Esophagus (tissue), 2 donors: Measurements from ENCODE around the gene EHBP1. TPM values are rescaled to one million over a fixed set of nuclear protein-coding genes. Genes with fewer than 3 reads are reported as not detected.

Experiments used
- H3K27ac ChIP-seq, 2 donors: one replicate each; pipeline ENCODE4 v1.5.1; 2013; ENCODE audit warnings: low read depth in 2 of 2, mild to moderate bottlenecking in 2 of 2, inconsistent platforms in 1 of 2, low read length in 1 of 2, moderate library complexity in 1 of 2
- H3K27me3 ChIP-seq, 2 donors: one replicate each; pipeline ENCODE4 v1.6.1; 2013; ENCODE audit warnings: low read length in 2 of 2, control low read depth in 1 of 2, mild to moderate bottlenecking in 1 of 2; ENCODE audit not compliant: insufficient read depth in 2 of 2, control insufficient read depth in 1 of 2
- H3K36me3 ChIP-seq, 2 donors: one replicate each; pipeline ENCODE4 v1.6.1; 2013; ENCODE audit warnings: low read length in 1 of 2; ENCODE audit not compliant: control insufficient read depth in 2 of 2, insufficient read depth in 2 of 2
- H3K4me1 ChIP-seq, 2 donors: one replicate each; pipeline ENCODE4 v1.6.1; 2013; ENCODE audit warnings: low read length in 1 of 2; ENCODE audit not compliant: control insufficient read depth in 2 of 2, insufficient read depth in 2 of 2
- H3K4me3 ChIP-seq, 2 donors: one replicate each; pipeline ENCODE4 v1.5.1; 2013; ENCODE audit warnings: low read length in 2 of 2, mild to moderate bottlenecking in 2 of 2, low read depth in 1 of 2, moderate library complexity in 1 of 2
- H3K9me3 ChIP-seq, 2 donors: one replicate each; pipeline ENCODE4 v1.6.1; 2013; ENCODE audit warnings: mild to moderate bottlenecking in 2 of 2, low read depth in 1 of 2, low read length in 1 of 2, moderate library complexity in 1 of 2; ENCODE audit not compliant: control insufficient read depth in 2 of 2, insufficient read depth in 1 of 2
- WGBS, 2 donors: extraction: QIAGEN DNeasy Blood & Tissue Kit; methylation state at CpG; one replicate each; pipeline ENCODE4 v1.1.7; 2013; 5-methylcytosine and 5-hydroxymethylcytosine counted together
- polyA plus RNA-seq, 2 donors: library from polyadenylated mRNA; stranded (reverse); fragments of 200-250 nt; gene quantifications; one replicate each; pipeline ENCODE4 v1.2.3, GENCODE V29; 2013
- donor health status: healthy with polysubstance abuse.
- donor health status: Bipolar disorder and iron deficiency.

The EHBP1 gene
- polyA plus RNA-seq, 2 donors, result 14.1 to 28.9 TPM

DNA sequence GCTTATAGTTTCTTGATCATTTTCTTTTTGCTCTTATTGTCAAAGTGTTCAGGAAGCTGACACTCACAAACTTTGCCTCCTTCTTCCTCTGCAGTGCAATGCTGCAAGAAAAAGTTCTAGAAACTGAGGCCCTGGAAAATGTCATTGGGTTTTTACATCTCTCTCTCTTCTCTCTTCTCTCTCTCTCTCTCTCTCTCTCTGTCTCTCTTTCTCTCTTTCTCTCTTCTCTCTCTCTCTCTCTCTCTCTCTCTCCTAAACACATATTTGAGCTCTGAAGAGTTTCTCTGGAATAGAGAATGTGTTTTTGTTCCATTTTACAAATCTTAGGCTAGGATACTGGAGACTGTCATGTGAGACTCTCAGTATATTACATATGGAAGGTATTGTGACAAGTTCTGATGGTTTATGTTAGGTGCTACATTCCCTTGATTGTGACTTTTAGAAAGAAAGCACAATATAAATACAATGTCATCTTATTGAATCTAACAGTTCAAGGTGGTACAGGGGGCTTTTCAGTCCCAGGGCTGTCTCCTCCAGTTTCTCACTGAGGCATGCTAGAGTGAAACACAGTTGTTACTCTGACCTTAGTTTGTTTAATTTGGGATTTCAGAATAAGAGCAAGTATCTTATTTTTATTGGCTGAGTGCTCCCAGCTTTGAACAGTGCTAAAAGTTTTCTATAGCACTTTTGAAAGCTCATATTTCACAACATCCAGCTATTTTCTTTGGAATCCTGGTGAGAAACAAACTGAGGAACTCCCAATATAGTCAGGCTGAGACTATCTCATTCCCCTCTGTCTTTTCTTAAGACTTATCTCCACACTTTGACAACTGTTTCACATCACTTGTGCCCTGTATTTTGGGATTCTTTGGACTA is 41.4 kb upstream of the EHBP1 start:
- Histone ChIP-seq H3K4me3 (no peak overlapping the region), H3K9me3 (no peaks in the 10 kb centered on the region), H3K4me1 (peaks cover 0 to 7% of the 10 kb centered on the region in 2 donors), H3K27me3 (no peaks in the 10 kb centered on the region), H3K27ac (peak overlapping the region in 1 of 2 donors; percentile 75), H3K36me3 (no peaks in the 10 kb centered on the region)

DNA sequence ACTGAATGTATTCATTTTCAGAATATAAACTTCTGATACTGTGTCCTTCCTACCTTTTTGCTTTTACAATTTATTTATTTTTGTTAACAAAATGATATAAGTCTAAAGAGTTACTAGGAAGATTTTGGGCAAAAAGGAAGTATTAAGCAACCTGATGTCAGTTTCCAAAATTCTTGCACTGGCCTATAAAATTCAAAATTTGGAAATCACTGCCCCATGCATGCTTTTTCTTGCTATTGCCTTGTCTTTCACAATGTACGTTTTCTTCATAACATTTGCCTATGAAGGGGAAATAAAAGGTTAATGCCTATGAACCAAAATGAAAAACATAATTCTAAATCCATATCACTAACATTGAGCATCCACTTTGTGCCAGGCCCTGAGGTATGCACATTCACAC is 40.1 kb upstream of the EHBP1 start:
- no peak overlapping the region for H3K27ac ChIP-seq
- WGBS, 2 donors, result 52 to 63% methylated on average over 1 of the region's 1 CpG

DNA sequence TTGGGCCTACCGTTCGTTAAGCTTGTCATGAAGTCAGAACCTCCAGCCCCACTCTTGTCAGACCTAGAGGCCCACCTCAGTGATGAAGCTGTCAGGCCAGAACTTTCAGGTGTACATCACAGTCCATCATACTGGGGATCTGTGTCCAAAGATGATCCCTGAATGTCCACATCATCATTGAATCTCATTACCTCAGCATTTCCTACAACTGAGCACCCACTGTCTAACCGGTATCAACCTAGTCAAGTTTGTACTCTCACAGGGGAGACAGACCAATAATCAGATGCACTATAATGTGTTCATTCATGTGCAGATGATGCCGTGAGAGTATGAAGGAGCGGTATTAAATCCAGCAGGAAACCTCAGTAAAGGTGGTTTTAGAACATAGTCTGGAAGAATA is 36.3 kb upstream of the EHBP1 start:
- H3K36me3 ChIP-seq, result no peaks in the 10 kb centered on the region
- H3K27ac ChIP-seq, result no peak overlapping the region
- H3K4me1 ChIP-seq, result peaks cover 0 to 2% of the 10 kb centered on the region in 2 donors
- 78 to 98% methylated on average over 5 of the region's 5 CpGs for WGBS, 2 donors
- no peak overlapping the region for H3K4me3 ChIP-seq
- H3K9me3 ChIP-seq, result no peaks in the 10 kb centered on the region
- H3K27me3 ChIP-seq, result no peaks in the 10 kb centered on the region

More for the DNA sequence above, 40.1 kb upstream of the EHBP1 start:
- H3K27me3 ChIP-seq, result no peaks in the 10 kb centered on the region
- no peaks in the 10 kb centered on the region for H3K9me3 ChIP-seq
- H3K36me3 ChIP-seq, result no peaks in the 10 kb centered on the region
- no peak overlapping the region for H3K4me3 ChIP-seq
- peaks cover 0 to 7% of the 10 kb centered on the region in 2 donors for H3K4me1 ChIP-seq

DNA sequence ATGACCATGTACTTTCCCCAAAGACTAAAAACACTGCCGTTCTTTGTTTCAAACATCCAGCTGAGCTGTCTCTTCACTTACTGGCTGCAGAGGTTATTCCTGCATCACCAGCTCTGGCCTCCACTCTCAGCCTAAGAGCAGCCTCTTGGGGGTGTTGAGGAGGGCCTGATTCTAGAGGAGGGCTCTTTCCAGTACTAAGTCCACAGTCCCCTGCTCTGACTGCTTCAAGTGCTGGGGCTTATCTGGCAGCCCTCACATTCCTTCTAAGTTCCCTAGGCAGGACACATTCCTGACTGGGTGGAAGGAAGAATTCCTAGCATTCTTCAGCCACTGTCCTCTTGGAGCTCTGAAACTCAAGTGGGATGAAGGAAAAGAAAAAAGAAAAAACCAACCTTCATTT is 32.9 kb upstream of the EHBP1 start:
- H3K4me1 ChIP-seq, result no peaks in the 10 kb centered on the region
- WGBS, 2 donors, result 66 to 72% methylated on average over 1 of the region's 1 CpG
- no peaks in the 10 kb centered on the region for H3K9me3 ChIP-seq
- no peaks in the 10 kb centered on the region for H3K27me3 ChIP-seq
- no peak overlapping the region for H3K27ac ChIP-seq
- no peak overlapping the region for H3K4me3 ChIP-seq
- no peaks in the 10 kb centered on the region for H3K36me3 ChIP-seq

DNA sequence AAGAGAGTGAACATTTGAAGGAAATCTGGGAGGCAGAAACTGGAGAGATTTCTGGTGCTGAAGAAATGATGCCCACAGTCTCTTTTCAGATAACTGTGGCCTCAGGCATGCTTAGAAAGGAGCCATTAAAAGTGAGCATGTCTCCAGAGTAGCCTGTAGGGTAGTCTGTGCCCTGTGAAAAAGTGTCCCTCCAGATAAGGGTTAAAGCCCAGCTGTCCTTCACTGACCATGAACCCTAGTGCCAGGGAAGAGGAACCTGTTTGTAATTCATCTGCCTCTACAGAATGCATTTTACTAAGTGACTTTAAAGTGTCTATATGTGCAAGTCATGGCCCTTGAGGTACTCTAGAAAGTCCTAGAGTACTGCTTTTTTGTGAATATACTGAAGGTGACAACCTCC is 30.5 kb upstream of the EHBP1 start:
- H3K27ac ChIP-seq, result no peak overlapping the region
- no peaks in the 10 kb centered on the region for H3K9me3 ChIP-seq
- no peaks in the 10 kb centered on the region for H3K4me1 ChIP-seq
- H3K36me3 ChIP-seq, result no peaks in the 10 kb centered on the region
- no peak overlapping the region for H3K4me3 ChIP-seq
- no peaks in the 10 kb centered on the region for H3K27me3 ChIP-seq

DNA sequence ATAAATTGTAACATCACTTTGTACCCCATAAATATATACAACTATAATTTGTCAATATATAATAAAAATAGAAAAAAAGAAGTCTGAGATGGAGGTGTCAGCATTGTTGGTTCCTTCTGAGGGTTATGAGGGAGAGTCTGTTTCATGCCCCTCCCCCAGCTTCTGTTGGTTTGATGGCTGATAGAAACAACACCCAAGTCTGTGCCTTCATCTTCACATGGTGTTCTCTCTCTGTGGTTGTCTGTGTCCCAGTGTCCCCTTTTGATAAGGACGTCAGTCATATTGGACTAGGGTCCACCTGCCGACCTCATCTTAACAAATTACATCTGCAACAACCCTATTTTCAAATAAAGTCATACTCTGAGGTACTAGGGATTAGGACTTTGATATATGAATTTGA is 20.3 kb upstream of the EHBP1 start:
- no peak overlapping the region for H3K4me3 ChIP-seq
- WGBS, 2 donors, result 79 to 84% methylated on average over 2 of the region's 2 CpGs
- no peaks in the 10 kb centered on the region for H3K36me3 ChIP-seq
- no peak overlapping the region for H3K27ac ChIP-seq
- no peaks in the 10 kb centered on the region for H3K27me3 ChIP-seq
- H3K9me3 ChIP-seq, result no peaks in the 10 kb centered on the region
- no peaks in the 10 kb centered on the region for H3K4me1 ChIP-seq

DNA sequence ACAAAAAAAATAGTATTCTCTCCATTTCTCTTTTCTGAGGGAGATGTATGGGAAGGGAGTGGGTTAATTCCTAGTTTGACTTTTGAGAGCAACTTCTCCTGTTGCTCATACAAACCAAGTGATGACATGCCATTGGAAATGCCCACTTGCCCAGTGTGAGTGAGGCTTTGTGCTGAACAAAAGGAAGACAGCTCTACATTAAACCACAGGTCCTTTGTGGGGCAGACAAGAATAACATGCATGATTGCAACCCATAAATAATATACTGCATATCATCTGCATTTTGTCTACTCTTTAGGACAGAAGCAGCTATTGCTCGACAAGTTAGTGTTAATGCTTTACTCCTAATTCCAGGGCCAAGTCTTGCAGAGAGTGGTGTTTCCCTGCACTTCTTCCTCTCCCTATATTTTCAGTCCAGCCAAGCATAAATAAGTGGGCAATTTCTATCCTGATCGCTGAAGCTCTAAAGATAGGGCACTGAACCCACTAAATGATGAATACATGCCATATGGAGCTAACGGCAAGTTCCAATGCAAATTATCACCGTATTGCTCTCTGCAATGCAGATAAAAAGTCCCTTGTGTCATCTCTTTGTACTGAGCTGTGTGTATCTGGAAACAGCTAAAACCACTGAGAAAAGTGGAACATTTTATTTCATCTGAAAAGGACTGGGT is 19.4 kb upstream of the EHBP1 start:
- Histone ChIP-seq H3K36me3 (no peaks in the 10 kb centered on the region), H3K9me3 (no peaks in the 10 kb centered on the region), H3K27ac (no peak overlapping the region), H3K4me1 (no peaks in the 10 kb centered on the region), H3K4me3 (no peak overlapping the region), H3K27me3 (no peaks in the 10 kb centered on the region)
- 72 to 78% methylated on average over 4 of the region's 4 CpGs for WGBS, 2 donors

DNA sequence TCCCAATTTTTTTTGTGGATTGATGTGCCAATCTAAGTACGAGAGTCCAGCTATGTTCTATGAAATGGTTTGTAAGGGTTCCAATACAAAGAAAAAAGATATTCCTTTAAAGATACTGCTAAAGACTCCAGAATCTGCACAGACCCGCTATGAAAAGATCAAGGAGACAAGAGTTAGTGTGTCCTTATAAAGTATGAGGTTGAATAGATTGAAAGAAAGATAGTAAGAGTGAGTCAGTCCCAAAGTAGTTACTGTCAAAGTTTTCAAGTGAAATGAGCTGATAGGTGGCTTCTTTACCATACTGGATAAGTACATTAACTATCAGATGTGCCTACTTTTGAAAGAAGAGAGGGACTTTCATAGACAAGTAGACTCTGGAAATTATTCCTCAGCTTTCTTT is 17.9 kb upstream of the EHBP1 start:
- 90 to 91% methylated on average over 2 of the region's 2 CpGs for WGBS, 2 donors
- no peak overlapping the region for H3K4me3 ChIP-seq
- no peaks in the 10 kb centered on the region for H3K27me3 ChIP-seq
- no peaks in the 10 kb centered on the region for H3K36me3 ChIP-seq
- no peaks in the 10 kb centered on the region for H3K9me3 ChIP-seq
- H3K4me1 ChIP-seq, result no peaks in the 10 kb centered on the region
- no peak overlapping the region for H3K27ac ChIP-seq

DNA sequence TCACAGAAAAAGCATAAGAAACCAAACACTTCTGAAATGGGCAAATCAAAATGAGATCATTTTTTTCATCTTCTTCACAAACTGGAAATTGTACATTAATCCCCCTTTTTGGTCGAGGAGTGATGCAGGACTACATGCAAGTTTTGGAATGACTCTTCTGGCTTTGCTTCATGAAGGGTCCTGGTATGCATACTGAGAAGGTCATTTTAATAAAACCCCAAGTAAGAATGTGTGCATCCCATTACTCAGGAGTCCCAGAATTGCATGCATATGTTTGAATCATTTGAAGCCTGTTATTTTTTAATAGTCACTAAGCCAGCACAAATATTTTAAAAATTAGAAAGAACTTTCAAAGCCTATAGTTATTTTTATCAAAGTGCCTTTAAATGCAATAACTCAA is 16.7 kb upstream of the EHBP1 start:
- Histone ChIP-seq H3K9me3 (no peaks in the 10 kb centered on the region), H3K27ac (no peak overlapping the region), H3K36me3 (no peaks in the 10 kb centered on the region), H3K4me3 (no peak overlapping the region), H3K27me3 (no peaks in the 10 kb centered on the region), H3K4me1 (no peaks in the 10 kb centered on the region)
- WGBS, 2 donors, result 34 to 52% methylated on average over 1 of the region's 1 CpG

DNA sequence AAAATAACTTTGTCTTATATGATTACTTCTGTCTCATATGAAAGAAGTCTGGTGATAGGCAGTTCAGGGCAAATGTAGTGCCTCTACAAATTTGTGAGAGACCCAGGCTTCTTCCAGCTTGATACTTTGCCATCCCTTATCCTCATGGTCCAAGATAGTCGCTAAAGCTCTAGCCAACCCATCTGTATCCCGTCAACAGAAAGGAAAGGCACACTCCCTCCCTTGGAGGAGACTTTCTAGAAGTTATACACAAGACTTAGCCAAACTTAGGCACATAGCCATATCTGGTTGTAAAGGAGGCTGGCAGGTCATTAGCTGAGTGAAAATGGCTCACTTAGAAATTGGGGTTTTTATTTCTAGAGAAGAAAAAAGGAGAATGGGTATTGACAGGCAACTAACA is 14.3 kb upstream of the EHBP1 start:
- 52 to 55% methylated on average over 2 of the region's 2 CpGs for WGBS, 2 donors
- H3K9me3 ChIP-seq, result no peaks in the 10 kb centered on the region
- H3K36me3 ChIP-seq, result no peaks in the 10 kb centered on the region
- no peaks in the 10 kb centered on the region for H3K4me1 ChIP-seq
- no peak overlapping the region for H3K4me3 ChIP-seq
- H3K27ac ChIP-seq, result no peak overlapping the region
- H3K27me3 ChIP-seq, result no peaks in the 10 kb centered on the region
